Measurements from ENCODE around the gene CD151. TPM values are rescaled to one million over a fixed set of nuclear protein-coding genes. Genes with fewer than 3 reads are reported as not detected.

Gene CD151
- polyA plus RNA-seq, 1 of the 3 experiments (the other 2 are of a cell fraction), result 922 TPM

GRCh38 chr11:886568-886967 is 53.8 kb downstream of the CD151 start:
- Histone ChIP-seq H4K20me1 (ENCODE audit: insufficient read depth) (no peaks in the 10 kb centered on the region), H3K4me1 (ENCODE audit: control insufficient read depth in 1 of 2, insufficient read depth in 2 of 2, low read depth in 1 of 2, low read length in 1 of 2) (peaks cover 0 to 15% of the 10 kb centered on the region in 2 experiments; a peak in 1 of 4 replicates), H3K9me3 (no peaks in the 10 kb centered on the region), H3K36me3 (replicated peaks in 1 of 2; ENCODE audit: control insufficient read depth in 1 of 2, insufficient read depth in 2 of 2, low read length in 1 of 2) (peaks cover 0 to 7% of the 10 kb centered on the region in 2 experiments), H2AFZ (ENCODE audit: low read depth) (no peak overlapping the region), H3K9ac (no peak overlapping the region), H3K27ac (ENCODE audit: low read depth in 2 of 2, low read length in 1 of 2) (no peak overlapping the region), H3K9me2 (no peaks in the 10 kb centered on the region), H3K4me3 (ENCODE audit: low read depth in 2 of 2, low read length in 1 of 2) (no peak overlapping the region), H3K27me3 (ENCODE audit: insufficient read depth) (no peaks in the 10 kb centered on the region), H3K79me2 (ENCODE audit: insufficient read depth) (no peaks in the 10 kb centered on the region), H3F3A (replicated peaks; ENCODE audit: insufficient read depth) (no peaks in the 10 kb centered on the region), H3K4me2 (no peak overlapping the region)
- DNase-seq, result no peak
- POLR2A ChIA-PET, result no interaction called here
- 97% methylated on average over 14 of the region's 17 CpGs for WGBS (ENCODE audit: low lambda C conversion rate)
- TF ChIP-seq JUND (IDR thresholded peaks at IDR 0.05) (no peak), RCOR1 (IDR thresholded peaks at IDR 0.05; ENCODE audit: low read length) (no peak), RAD21 (IDR thresholded peaks at IDR 0.05; ENCODE audit: low read length) (no peak), ELF1 (IDR thresholded peaks at IDR 0.05) (no peak), FOSL2 (IDR thresholded peaks at IDR 0.05; ENCODE audit: borderline replicate concordance, low read depth) (no peak), RFX5 (IDR thresholded peaks at IDR 0.05; ENCODE audit: low read length) (no peak), FOXJ3 (CRISPR knock-in tag; IDR thresholded peaks at IDR 0.05) (no peak)
- CTCF ChIA-PET, result interaction anchor here (1.2 kb wide), 1 partner anchor 38 kb away, joined by 4 read pairs; no protein-coding TSS in a partner anchor

GRCh38 chr11:887589-887988 is 54.8 kb downstream of the CD151 start:
- no peak for TF ChIP-seq MEF2A (IDR thresholded peaks at IDR 0.05; ENCODE audit: borderline replicate concordance, low read depth)
- no peak for TF ChIP-seq CHD2 (IDR thresholded peaks at IDR 0.05; ENCODE audit: low read length, partially characterized antibody)
- no peak for TF ChIP-seq USF1 (IDR thresholded peaks at IDR 0.05; ENCODE audit: borderline replicate concordance, low read depth)
- no peak for TF ChIP-seq YY1 (IDR thresholded peaks at IDR 0.05; ENCODE audit: low read depth)
- Histone ChIP-seq H3K36me3 (replicated peaks in 1 of 2; ENCODE audit: control insufficient read depth in 1 of 2, insufficient read depth in 2 of 2, low read length in 1 of 2) (peaks cover 0 to 7% of the 10 kb centered on the region in 2 experiments), H3K79me2 (ENCODE audit: insufficient read depth) (no peaks in the 10 kb centered on the region), H3K9me2 (no peaks in the 10 kb centered on the region), H3F3A (replicated peaks; ENCODE audit: insufficient read depth) (no peaks in the 10 kb centered on the region), H3K4me2 (no peak overlapping the region), H3K4me3 (ENCODE audit: low read depth in 2 of 2, low read length in 1 of 2) (no peak overlapping the region), H3K9me3 (no peaks in the 10 kb centered on the region), H3K27me3 (ENCODE audit: insufficient read depth) (no peaks in the 10 kb centered on the region), H3K4me1 (ENCODE audit: control insufficient read depth in 1 of 2, insufficient read depth in 2 of 2, low read depth in 1 of 2, low read length in 1 of 2) (peaks cover 0 to 21% of the 10 kb centered on the region in 2 experiments; a peak in 1 of 4 replicates), H3K27ac (ENCODE audit: low read depth in 2 of 2, low read length in 1 of 2) (no peak overlapping the region), H3K9ac (no peak overlapping the region), H2AFZ (ENCODE audit: low read depth) (no peak overlapping the region), H4K20me1 (ENCODE audit: insufficient read depth) (no peaks in the 10 kb centered on the region)
- WGBS (ENCODE audit: low lambda C conversion rate), result 95% methylated on average over 12 of the region's 14 CpGs
- CTCF ChIA-PET, result no interaction called here
- no peak for DNase-seq
- POLR2A ChIA-PET, result no interaction called here

Small RNA genes lying within 50 kb of the gene (small RNA-seq; reads per million reads assigned to genes)
- 0 reads per million in 7 experiments for gene SNORA52

Other genes starting within 250 kb of the CD151 start
- gene IRF7, start 217.0 kb upstream of the CD151 start, polyA plus RNA-seq (2012; rRNA removed), result 5.9 and 6.3 TPM in 2 replicates
- not detected in 2 replicates for gene CDHR5, start 208.0 kb upstream of the CD151 start, polyA plus RNA-seq (2012; rRNA removed)
- not detected in 2 replicates for gene SCT, start 205.8 kb upstream of the CD151 start, polyA plus RNA-seq (2012; rRNA removed)
- gene DRD4, start 195.7 kb upstream of the CD151 start, polyA plus RNA-seq (2012; rRNA removed), result not detected in 2 replicates
- 36.0 and 40.6 TPM in 2 replicates for gene DEAF1, start 137.7 kb upstream of the CD151 start, polyA plus RNA-seq (2012; rRNA removed)
- 40.4 and 51.0 TPM in 2 replicates for gene TMEM80, start 137.1 kb upstream of the CD151 start, polyA plus RNA-seq (2012; rRNA removed)
- 0.67 and 0.74 TPM in 2 replicates for gene EPS8L2, start 126.7 kb upstream of the CD151 start, polyA plus RNA-seq (2012; rRNA removed)
- 78.4 and 103 TPM in 2 replicates for gene TALDO1, start 85.5 kb upstream of the CD151 start, polyA plus RNA-seq (2012; rRNA removed)
- gene GATD1, start 55.5 kb upstream of the CD151 start, polyA plus RNA-seq (2012; rRNA removed), result 72.9 and 86.2 TPM in 2 replicates
- gene CEND1, start 42.9 kb upstream of the CD151 start, polyA plus RNA-seq (2012; rRNA removed), result 2.9 and 3.6 TPM in 2 replicates
- gene SLC25A22, start 34.7 kb upstream of the CD151 start, polyA plus RNA-seq (2012; rRNA removed), result 40.2 and 50.9 TPM in 2 replicates
- 25.5 and 27.4 TPM in 2 replicates for gene PIDD1, start 27.7 kb upstream of the CD151 start, polyA plus RNA-seq (2012; rRNA removed)
- gene RPLP2, start 23.0 kb upstream of the CD151 start, polyA plus RNA-seq (2012; rRNA removed), result 390 and 799 TPM in 2 replicates
- 47.7 and 60.3 TPM in 2 replicates for gene PNPLA2, start 14.0 kb upstream of the CD151 start, polyA plus RNA-seq (2012; rRNA removed)
- gene CRACR2B, start 5.0 kb upstream of the CD151 start, polyA plus RNA-seq (2012; rRNA removed), result 0.94 and 1.1 TPM in 2 replicates
- 287 and 540 TPM in 2 replicates for gene POLR2L, start 9.6 kb downstream of the CD151 start, polyA plus RNA-seq (2012; rRNA removed)
- 201 and 226 TPM in 2 replicates for gene TSPAN4, start 9.9 kb downstream of the CD151 start, polyA plus RNA-seq (2012; rRNA removed)
- 194 and 231 TPM in 2 replicates for gene CHID1, start 77.9 kb downstream of the CD151 start, polyA plus RNA-seq (2012; rRNA removed)
- gene AP2A2, start 92.9 kb downstream of the CD151 start, polyA plus RNA-seq (2012; rRNA removed), result 36.3 and 42.7 TPM in 2 replicates
- not detected in 2 replicates for gene MUC6, start 203.8 kb downstream of the CD151 start, polyA plus RNA-seq (2012; rRNA removed)
- not detected in 2 replicates for gene MUC2, start 241.9 kb downstream of the CD151 start, polyA plus RNA-seq (2012; rRNA removed)

Data from SK-N-SH (cell line).